Stimulated activated naive CD8-positive, alpha-beta T cell treated with anti-CD3 and anti-CD28 coated beads, Interleukin-15, Interleukin-2, amounts not matched to agents 100 U/mL and 50 U/mL, for 24 hours (primary cell): ENCODE measurements around the gene EVI5L.
"Not testable (repeated sequence)": the region's sequence is repeated elsewhere in the genome, so short reads cannot be mapped to it uniquely, and the experiment has no call there.

Source experiments
- ATAC-seq: fragments of 150-1000 bp; cut with Tn5 transposase; one replicate; pipeline ENCODE4 v1.10.0; 2021
- DNase-seq: peaks from one replicate; pipeline ENCODE4 v3.0.0; 2021

EVI5L gene

DNA sequence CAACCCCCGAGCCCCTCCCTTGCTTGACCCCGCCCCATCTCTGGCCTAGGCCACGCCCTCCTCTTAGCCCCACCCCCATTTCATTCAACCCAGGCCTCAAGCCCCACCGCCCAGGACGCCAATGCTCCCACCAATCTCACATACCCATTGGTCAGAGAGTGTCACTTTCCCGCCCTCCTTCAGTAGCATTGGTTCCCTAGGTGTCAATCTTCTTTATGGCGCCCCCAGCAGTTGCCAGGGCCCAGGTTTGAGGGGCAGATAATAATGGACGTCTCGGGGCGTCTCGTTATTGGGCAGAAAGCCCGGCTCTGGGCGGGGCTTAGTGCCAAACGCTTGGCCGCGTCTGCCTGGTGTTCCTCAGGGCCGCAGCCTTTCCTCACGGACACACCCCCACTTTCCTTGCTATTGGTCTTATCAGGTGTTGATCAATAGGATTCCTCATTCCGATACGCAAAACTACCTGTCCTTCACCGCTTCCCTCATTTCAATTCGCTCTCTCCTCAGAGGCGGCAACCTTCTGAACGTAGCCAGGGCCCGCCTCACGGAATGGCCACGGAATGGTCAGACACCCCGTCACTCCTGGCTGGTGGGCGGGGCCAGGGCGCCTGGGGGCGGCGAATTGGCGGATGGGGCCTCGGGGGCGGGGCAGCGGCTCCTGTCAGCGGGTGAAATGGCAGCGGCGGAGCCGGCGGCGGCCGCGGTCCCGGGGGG, at the start of gene EVI5L:
EVI5L (plus strand) TSS at position 658 of the 711 bp plus-strand sequence. CDS start 16,325 bp downstream, outside the sequence.
- ATAC-seq, result peak; percentile 94
- DNase-seq, result peak; percentile 100

DNA sequence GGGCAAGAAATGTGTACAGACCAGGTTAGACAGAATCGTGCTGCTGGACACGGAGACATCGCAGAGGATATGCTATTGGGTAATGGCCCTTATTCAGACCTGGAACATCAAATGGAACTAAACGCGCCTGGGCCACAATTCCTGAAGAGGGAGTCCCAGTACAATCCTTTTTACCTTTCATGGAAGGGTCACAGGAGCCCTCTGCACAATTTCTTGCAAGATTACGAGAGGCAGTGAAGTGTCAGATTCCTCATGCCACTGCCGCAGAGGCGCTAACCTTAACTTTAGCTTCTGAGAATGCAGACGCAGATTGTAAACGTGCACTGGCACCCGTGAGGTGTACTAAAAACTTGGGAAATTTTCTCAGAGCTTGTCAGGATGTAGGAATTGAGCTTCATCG, 48.9 kb upstream of the EVI5L start:
- no peak for ATAC-seq
- DNase-seq, result no peak

DNA sequence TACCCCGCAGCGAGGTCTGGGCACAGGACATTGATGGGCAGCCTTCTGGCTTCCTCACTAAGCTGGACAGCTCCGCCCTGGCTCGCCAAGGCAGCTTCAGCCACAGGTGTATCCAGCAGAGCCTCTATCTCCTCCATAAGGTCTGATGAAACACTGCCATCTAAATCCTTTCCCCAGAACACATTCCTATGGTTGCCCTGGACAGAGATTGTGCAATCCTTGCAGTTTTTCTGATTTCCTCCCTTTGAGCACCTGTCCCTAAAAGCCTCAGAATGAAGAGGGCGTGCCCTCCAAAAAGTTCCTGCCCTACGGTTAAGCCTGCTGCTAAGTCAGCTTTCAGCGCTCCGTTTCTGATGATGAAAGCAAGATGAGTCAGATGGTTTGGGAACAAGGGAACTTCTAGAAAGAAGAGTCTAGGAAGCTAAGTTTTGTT, 46.0 kb upstream of the EVI5L start:
- ATAC-seq (no peak), DNase-seq (no peak)

GRCh38 chr19:7784856-7785255, 45.2 kb upstream of the EVI5L start:
- no peak for ATAC-seq
- no peak for DNase-seq

GRCh38 chr19:7787141-7787540, 42.9 kb upstream of the EVI5L start:
- no peak for DNase-seq
- no peak for ATAC-seq

DNA sequence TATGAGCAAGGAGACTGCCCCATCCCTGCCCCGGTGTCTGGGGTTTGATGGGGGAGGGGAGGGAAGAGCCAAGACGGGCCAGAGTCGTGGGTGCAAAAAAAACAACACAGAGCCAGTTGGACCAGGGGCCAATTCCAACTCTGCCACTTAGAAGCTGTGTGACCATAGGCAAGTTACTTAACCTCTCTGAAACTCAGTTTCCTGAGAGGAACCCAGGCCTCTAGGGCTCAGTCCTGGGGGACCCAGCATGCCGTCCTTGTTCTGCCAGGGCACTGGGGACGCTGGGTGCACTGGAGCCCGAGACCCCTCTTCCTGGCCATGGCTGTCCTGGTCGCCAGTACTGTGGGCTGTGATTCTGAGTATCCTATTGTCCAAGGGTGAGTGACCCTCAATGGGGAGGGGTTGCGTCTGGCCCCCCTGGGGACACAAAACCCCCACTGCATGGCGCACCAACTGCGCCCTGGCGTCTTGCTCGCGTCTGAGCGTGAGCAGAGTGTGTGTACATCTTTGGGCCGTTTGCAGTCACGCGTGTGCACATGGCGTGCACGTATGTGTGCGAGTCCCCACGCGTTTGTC, 42.3 kb upstream of the EVI5L start:
- no peak for DNase-seq
- ATAC-seq, result no peak

GRCh38 chr19:7788178-7788932, 41.7 kb upstream of the EVI5L start:
- no peak for ATAC-seq
- no peak for DNase-seq

DNA sequence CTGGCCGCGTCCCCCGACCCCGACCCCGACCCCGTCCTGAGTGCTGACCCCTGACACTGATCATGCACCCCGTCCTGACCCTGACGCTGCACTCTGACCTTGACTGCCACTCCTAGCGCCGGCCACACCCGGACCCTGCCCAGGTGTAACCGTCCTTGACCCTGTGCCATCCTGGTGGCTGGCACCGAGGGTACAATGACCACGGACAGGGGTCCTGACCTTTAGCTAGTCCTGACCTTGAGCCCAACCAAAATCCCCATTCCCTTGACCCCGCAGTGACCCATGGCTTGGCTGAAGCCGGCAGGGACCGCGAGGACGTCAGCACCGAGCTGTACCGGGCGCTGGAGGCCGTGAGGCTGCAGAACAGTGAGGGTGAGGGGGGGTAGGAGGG, 41.1 kb upstream of the EVI5L start:
- DNase-seq (no peak), ATAC-seq (no peak)

DNA sequence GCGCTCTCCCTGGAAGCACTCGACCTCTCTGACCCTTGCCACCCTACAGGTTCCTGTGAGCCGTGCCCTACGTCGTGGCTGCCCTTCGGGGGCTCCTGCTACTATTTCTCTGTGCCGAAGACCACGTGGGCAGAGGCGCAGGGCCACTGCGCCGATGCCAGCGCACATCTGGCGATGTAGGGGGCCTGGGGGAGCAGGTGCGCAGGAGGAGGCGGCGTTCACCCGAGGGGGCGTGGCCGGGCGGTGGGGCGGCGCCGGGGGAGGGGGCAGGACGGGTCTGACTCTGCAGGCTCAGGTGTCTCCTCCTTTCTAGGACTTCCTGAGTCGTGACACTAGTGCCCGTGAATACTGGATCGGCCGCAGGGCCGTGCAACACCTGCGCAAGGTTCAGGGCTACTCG, 40.6 kb upstream of the EVI5L start:
- peak; percentile 27 for DNase-seq
- ATAC-seq, result peak; percentile 34

- ATAC-seq (no peak), DNase-seq (no peak)
Observed at GRCh38 chr19:7790416-7790815, 39.6 kb upstream of the EVI5L start.

- DNase-seq, result no peak
Observed at GRCh38 chr19:7792281-7792680, 37.7 kb upstream of the EVI5L start.

DNA sequence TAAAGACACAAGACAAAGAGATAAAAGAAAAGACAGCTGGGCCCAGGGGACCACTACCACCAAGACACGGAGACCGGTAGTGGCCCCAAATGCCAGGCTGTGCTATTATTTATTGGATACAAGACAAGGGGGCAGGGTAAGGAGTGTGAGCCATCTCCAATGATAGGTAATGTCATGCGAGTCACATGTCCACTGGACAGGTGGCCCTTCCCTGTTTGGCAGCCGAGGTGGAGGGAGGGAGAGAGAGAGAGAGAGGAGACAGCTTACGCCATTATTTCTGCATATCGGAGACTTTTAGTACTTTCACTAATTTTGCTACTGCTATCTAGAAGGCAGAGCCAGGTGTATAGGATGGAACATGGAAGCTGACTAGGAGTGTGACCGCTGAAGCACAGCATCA, 37.3 kb upstream of the EVI5L start:
- not testable (repeated sequence) for ATAC-seq, DNase-seq

More at GRCh38 chr19:7792281-7792680, 37.7 kb upstream of the EVI5L start:
- ATAC-seq, result no peak

DNA sequence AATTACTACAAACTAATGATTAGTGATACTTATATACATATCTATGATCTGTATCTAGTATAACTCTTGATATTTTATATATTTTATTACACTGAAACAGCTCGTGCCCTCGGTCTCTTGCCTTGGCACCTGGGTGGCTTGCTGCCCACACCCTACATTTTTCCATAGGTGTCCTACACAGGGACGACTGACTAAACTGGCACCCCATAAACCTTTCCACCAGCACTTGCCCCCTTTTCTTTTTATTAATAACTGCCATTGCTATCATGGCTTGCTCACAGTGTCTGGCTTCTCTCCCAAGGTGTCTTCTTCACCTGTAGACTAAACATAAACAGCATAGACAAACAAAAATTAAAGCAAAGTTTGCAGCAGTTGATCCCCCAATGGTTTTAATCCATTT, 36.5 kb upstream of the EVI5L start:
- ATAC-seq, result no peak
- DNase-seq, result no peak

DNA sequence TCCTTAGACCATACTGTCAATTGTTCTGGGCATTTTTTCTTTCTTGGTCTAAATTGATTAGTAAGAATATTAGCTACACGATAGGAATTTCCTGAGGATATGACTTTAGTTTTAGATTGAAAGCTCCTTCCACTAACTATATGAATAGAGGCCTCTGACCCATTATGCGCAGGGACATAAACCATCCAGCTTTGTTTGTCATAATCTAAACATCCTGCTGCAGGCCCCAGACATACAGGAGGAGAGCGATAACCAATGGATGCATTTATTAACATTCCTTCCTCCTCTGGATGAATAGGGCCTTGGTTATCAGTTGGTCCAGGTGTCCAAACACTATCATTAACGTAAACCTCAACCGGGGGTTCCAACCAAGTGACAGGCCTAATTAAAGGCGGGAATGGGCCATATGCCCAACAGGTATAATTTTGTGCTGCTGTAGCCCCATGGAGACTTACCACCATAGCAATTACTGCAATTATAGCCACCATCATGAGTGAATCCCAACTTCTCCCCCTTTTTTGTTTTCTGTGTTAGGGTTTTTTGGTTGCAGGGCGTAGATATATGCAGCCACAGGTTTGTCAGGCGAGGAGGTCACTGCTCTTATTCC, 34.4 kb upstream of the EVI5L start:
- ATAC-seq (no peak), DNase-seq (no peak)

DNA sequence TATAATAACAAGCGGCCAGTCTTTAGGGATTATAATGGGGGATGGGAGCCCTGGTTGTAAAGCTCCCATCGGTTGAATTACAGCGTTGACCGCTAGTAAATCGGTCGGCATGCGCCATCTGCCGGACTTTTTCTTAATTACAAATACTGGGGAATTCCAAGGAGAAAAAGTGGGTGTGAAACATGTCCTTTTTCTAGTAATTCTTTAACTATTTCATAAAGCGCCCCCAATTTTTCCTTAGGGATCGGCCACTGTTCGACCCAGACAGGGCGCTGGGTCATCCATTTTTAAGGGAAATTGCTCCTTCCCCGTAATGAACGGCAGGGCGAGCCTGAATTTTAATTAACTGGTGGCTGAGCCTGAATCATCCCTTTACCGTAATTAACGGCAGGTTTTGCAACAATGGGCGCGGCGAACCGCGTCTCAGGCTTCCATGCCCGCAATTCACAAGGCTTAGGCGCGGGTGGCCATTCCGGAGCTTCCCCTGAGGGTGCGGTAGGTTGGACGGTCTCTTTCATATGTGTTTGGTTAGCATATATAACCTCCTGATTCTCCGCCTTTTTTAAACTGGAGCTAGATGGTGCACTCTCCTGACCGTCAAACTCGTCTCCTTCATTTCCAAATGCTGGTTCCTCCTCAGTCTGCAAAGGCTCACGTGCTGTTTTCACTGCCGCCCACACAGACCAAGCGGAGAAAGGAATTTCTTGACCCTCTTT, 30.2 kb upstream of the EVI5L start:
- DNase-seq (peak; percentile 75), ATAC-seq (peak; percentile 40)

DNA sequence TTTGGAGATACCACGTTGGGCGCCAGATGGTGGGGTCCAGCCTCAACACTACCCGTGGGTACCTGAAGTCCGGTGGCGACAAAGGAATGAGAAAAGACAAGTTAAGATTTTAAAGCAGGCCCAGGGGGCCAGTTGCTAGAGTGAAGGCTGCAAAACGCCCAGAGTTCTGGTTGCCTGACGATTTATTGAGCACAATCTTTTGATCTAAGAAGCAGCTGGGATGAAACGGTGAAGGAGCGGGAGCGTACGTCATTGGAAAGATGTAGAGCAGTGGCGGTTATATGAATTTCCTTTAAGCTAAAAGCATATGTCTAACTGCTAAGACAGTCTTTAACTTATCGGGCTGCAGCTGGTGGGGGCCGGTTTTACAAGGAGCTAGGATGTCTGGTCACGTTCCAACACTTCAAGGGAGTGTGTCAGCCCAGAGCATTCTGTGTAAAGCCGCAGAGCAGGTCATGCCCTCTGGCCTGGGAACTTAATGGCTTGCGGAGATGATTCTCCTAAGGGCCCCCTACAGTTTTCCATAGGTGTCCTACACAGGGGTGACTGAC, 28.9 kb upstream of the EVI5L start:
- DNase-seq (no peak), ATAC-seq (no peak)

GRCh38 chr19:7806234-7806633, 23.8 kb upstream of the EVI5L start:
- DNase-seq, result no peak
- no peak for ATAC-seq

GRCh38 chr19:7806876-7807275, 23.1 kb upstream of the EVI5L start:
- DNase-seq, result no peak
- ATAC-seq, result no peak

GRCh38 chr19:7808108-7808507, 21.9 kb upstream of the EVI5L start:
- DNase-seq, result no peak
- ATAC-seq, result no peak

DNA sequence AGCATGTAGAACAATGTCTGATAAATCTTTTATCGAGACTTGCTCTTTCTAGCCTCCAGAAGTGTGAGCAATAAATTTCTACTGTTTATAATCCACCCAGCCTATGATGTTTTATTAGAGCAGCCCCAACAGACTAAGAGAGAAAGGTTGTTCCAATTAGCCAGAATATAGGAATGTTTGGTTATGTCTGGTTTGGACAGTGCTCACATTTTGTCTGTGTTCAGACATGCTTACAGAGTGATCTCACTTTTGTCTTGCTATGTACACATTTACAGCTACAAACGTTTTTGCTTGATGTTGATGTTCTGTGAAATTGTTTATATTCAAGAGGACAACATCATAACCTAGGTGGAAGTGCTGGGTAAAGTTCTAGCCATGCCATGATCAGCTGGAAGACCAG, 18.0 kb upstream of the EVI5L start:
- DNase-seq, result no peak
- no peak for ATAC-seq

DNA sequence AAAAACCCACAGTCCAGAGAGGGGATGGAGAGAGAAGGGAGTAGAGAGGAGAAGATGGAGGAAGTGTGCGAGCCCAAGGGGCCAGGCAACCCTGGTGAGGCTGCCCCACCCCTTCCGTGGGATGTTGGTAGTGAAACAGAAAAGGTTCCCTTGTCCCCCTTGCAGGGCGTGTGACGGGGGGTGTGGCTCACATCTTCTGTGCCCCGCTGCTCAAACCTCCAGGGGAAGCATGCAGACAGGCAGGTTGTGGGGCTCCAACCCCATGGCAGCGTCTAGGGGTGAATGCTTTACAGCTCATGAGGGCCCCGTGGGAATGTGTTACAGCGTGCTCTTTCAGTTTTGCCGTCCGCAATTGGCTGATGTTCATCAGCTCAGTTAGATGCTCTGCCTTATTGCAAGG, 14.7 kb upstream of the EVI5L start:
- ATAC-seq, result peak; percentile 23
- DNase-seq, result no peak

DNA sequence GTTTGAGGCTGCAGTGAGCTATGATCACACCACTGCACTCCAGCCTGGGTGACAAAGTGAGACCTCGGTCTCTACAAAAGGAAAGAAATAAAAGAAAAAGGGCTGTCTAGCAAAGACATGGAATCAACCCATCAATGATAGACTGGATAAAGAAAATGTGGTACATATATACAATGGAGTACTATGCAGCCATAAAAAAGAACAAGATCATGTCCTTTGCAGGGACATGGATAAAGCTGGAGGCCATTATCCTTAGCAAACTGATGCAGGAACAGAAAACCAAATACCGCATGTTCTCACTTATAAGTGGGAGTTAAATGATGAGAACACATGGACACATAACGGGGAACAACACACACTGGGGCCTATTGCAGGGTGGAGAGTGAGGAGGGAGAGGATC, 14.0 kb upstream of the EVI5L start:
- not testable (repeated sequence) for DNase-seq, ATAC-seq
